ENCODE measurements around the gene PROM1. TPM values are rescaled to one million over a fixed set of nuclear protein-coding genes. Genes with fewer than 3 reads are reported as not detected.

PROM1 gene
- total RNA-seq, 1 experiment from 2014 or later = not detected

Other genes with a start within 250 kb of the PROM1 start
- gene FGFBP1, start 145.3 kb downstream of the PROM1 start, total RNA-seq (2014; rRNA removed; shearing (Covaris generic)) = 0.05 and 0.47 TPM in 2 replicates
- not detected in 2 replicates for gene FGFBP2, start 120.8 kb downstream of the PROM1 start, total RNA-seq (2014; rRNA removed; shearing (Covaris generic))
- gene TAPT1, start 142.4 kb upstream of the PROM1 start, total RNA-seq (2014; rRNA removed; shearing (Covaris generic)) = 5.7 and 9.2 TPM in 2 replicates

Measured in HT1080 (cell line).